Keratinocyte (primary cell): ENCODE measurements around the gene MTUS2. TPM values are rescaled to one million over a fixed set of nuclear protein-coding genes. Genes with fewer than 3 reads are reported as not detected.

Experiments used
- DNase-seq: peaks from one replicate; pipeline ENCODE4 v3.0.0-alpha.2; 2011; ENCODE audit warnings: low read depth, missing footprints, low spot score
- FAIRE-seq: peaks from 2 replicates; lab custom pipeline; 2011; peaks lifted over from hg19 to GRCh38; lab: Jason Lieb, UNC
- H2AFZ ChIP-seq: 2 replicates; pipeline ENCODE4 v1.6.0; 2012; ENCODE audit warnings: low read length, control low read depth, inconsistent platforms; ENCODE audit not compliant: control insufficient read depth
- H3K27ac ChIP-seq: 2 replicates; pipeline ENCODE4 v1.5.1; 2011; ENCODE audit warnings: low read length; ENCODE audit not compliant: control insufficient read depth, insufficient read depth
- H3K27me3 ChIP-seq: 3 replicates; pipeline ENCODE4 v1.6.0; 2011; ENCODE audit warnings: low read length; ENCODE audit not compliant: control insufficient read depth, insufficient read depth; ENCODE audit errors: extremely low read depth
- H3K36me3 ChIP-seq, 2 experiments: 2 replicates in 1 of 2; 3 replicates in 1 of 2; pipeline ENCODE4 v1.5.1; 2011; ENCODE audit warnings: low read length in 2 of 2, mild to moderate bottlenecking in 1 of 2; ENCODE audit not compliant: control insufficient read depth in 2 of 2, insufficient read depth in 2 of 2; ENCODE audit errors: extremely low read depth in 1 of 2
- H3K4me1 ChIP-seq: 3 replicates; pipeline ENCODE4 v1.5.1; 2011; ENCODE audit warnings: low read length; ENCODE audit not compliant: control insufficient read depth, insufficient read depth; ENCODE audit errors: extremely low read depth
- H3K4me2 ChIP-seq: 3 replicates; pipeline ENCODE4 v1.6.0; 2011; ENCODE audit warnings: low read depth, low read length; ENCODE audit not compliant: control insufficient read depth, insufficient read depth; ENCODE audit errors: extremely low read depth
- H3K4me3 ChIP-seq, 3 experiments: fragments of 200-600 bp in 1 of 3; sonication (generic) in 1 of 3; 2 replicates in 2 of 3; 3 replicates in 1 of 3; pipeline ENCODE4 v1.5.1; 2011 to 2016; ENCODE audit warnings: low read length in 3 of 3, mild to moderate bottlenecking in 3 of 3, control low read depth in 2 of 3, inconsistent platforms in 1 of 3, low read depth in 1 of 3, mixed read lengths in 1 of 3, mixed run types in 1 of 3, moderate library complexity in 1 of 3; ENCODE audit not compliant: control insufficient read depth in 2 of 3, insufficient read depth in 2 of 3; ENCODE audit errors: extremely low read depth in 1 of 3
- H3K79me2 ChIP-seq: 2 replicates; pipeline ENCODE4 v1.6.0; 2012; ENCODE audit warnings: low read length; ENCODE audit not compliant: control insufficient read depth, insufficient read depth
- H3K9ac ChIP-seq: 3 replicates; pipeline ENCODE4 v1.6.0; 2011; ENCODE audit warnings: low read length; ENCODE audit not compliant: control insufficient read depth, insufficient read depth; ENCODE audit errors: extremely low read depth
- H3K9me1 ChIP-seq: 3 replicates; pipeline ENCODE4 v1.6.0; 2011; ENCODE audit warnings: low read length; ENCODE audit not compliant: control insufficient read depth, insufficient read depth; ENCODE audit errors: extremely low read depth
- H3K9me3 ChIP-seq: 2 replicates; pipeline ENCODE4 v1.5.1; 2012; ENCODE audit warnings: low read depth, low read length; ENCODE audit not compliant: control insufficient read depth
- H4K20me1 ChIP-seq: 3 replicates; pipeline ENCODE4 v1.6.0; 2011; ENCODE audit warnings: low read length; ENCODE audit not compliant: control insufficient read depth, insufficient read depth; ENCODE audit errors: extremely low read depth
- EZH2 ChIP-seq: IDR thresholded peaks from one replicate; pipeline ENCODE4 v1.6.1; 2012; ENCODE audit warnings: inconsistent platforms, mild to moderate bottlenecking, low read length, moderate library complexity
- dilution Hi-C: fragments of 300-500 bp; cut with MboI; formaldehyde crosslinking; loops from one replicate; pipeline ENCODE4 v1.7.0; 2020; ENCODE audit warnings: low sequenced_read_pairs; ENCODE audit not compliant: extremely low pct_ligation_motif_present
- polyA plus RNA-seq, 5 experiments: library from polyadenylated mRNA; depleted of rRNA in 3 of 5; stranded (reverse) in 3 of 5; stranded (forward) in 1 of 5; unstranded in 1 of 5; fragments of >200 nt; gene quantifications; 1 replicate in 1 of 5; 2 replicates in 3 of 5; 3 replicates in 1 of 5; pipeline versions ENCODE4 v1.2.1 to v1.2.3, GENCODE V29; 2011 to 2012; ENCODE audit warnings: missing spikeins in 2 of 5, low read depth in 1 of 5, low replicate concordance in 1 of 5
- TF ChIP-seq, protein P1 (sequence below), 3 experiments: IDR thresholded peaks in 1 of 3; conservative IDR thresholded peaks in 1 of 3; optimal IDR thresholded peaks in 1 of 3; 2 replicates in 2 of 3; 3 replicates in 1 of 3; pipeline versions ENCODE3 to v1.5.1; 2011; ENCODE audit warnings: low read length in 3 of 3, mild to moderate bottlenecking in 3 of 3, moderate library complexity in 2 of 3, control low read depth in 1 of 3, inconsistent platforms in 1 of 3; ENCODE audit not compliant: insufficient read depth in 2 of 3; ENCODE audit errors: extremely low read depth in 1 of 3

MTUS2 gene
- polyA plus RNA-seq, 1 donor (not counting 4 experiments of a cell fraction or from before 2014, with no cell fraction given), result 0.17 TPM

DNA sequence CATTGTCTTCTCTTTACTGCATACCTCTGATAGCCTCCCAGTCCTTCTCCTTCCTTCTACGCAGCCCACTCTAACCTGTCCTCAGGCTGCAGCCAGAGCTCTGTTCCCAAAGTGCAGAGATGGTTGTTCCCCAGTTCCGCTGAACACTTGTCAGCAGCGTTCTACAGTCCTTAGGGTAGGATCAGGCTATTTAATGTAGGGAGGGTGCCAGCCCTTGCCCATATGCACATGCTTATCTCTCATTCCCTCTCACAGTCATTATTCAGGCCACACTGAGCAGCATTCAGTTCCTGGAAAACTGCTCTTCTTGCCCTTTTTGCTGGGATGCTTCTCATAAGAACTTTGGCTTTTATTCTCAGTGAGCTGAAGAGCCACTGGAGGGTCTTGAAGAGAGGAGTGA is 180.7 kb downstream of the MTUS2 start:
- no peaks in the 10 kb centered on the region for H4K20me1 ChIP-seq
- H2AFZ ChIP-seq, result no peak overlapping the region
- no peaks in the 10 kb centered on the region for H3K27me3 ChIP-seq
- no peak overlapping the region for H3K9ac ChIP-seq
- H3K4me1 ChIP-seq, result no peaks in the 10 kb centered on the region
- H3K36me3 ChIP-seq, result no peaks in the 10 kb centered on the region
- H3K4me2 ChIP-seq, result no peak overlapping the region
- no peaks in the 10 kb centered on the region for H3K9me1 ChIP-seq
- H3K4me3 ChIP-seq, result no peak overlapping the region
- TF ChIP-seq EZH2, result no peak
- TF ChIP-seq, protein P1, sequence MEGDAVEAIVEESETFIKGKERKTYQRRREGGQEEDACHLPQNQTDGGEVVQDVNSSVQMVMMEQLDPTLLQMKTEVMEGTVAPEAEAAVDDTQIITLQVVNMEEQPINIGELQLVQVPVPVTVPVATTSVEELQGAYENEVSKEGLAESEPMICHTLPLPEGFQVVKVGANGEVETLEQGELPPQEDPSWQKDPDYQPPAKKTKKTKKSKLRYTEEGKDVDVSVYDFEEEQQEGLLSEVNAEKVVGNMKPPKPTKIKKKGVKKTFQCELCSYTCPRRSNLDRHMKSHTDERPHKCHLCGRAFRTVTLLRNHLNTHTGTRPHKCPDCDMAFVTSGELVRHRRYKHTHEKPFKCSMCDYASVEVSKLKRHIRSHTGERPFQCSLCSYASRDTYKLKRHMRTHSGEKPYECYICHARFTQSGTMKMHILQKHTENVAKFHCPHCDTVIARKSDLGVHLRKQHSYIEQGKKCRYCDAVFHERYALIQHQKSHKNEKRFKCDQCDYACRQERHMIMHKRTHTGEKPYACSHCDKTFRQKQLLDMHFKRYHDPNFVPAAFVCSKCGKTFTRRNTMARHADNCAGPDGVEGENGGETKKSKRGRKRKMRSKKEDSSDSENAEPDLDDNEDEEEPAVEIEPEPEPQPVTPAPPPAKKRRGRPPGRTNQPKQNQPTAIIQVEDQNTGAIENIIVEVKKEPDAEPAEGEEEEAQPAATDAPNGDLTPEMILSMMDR (optimal IDR thresholded peaks at IDR 0.05 in 1 of 3, IDR thresholded peaks at IDR 0.05 in 1 of 3, conservative IDR thresholded peaks at IDR 0.05 in 1 of 3; ENCODE audit: extremely low read depth in 1 of 3, insufficient read depth in 2 of 3, low read length in 3 of 3), result no peak
- FAIRE-seq (no peak), DNase-seq (no peak)
- dilution Hi-C loops, result no loop called here
- no peak overlapping the region for H3K27ac ChIP-seq
- H3K79me2 ChIP-seq, result no peaks in the 10 kb centered on the region
- H3K9me3 ChIP-seq, result no peaks in the 10 kb centered on the region

DNA sequence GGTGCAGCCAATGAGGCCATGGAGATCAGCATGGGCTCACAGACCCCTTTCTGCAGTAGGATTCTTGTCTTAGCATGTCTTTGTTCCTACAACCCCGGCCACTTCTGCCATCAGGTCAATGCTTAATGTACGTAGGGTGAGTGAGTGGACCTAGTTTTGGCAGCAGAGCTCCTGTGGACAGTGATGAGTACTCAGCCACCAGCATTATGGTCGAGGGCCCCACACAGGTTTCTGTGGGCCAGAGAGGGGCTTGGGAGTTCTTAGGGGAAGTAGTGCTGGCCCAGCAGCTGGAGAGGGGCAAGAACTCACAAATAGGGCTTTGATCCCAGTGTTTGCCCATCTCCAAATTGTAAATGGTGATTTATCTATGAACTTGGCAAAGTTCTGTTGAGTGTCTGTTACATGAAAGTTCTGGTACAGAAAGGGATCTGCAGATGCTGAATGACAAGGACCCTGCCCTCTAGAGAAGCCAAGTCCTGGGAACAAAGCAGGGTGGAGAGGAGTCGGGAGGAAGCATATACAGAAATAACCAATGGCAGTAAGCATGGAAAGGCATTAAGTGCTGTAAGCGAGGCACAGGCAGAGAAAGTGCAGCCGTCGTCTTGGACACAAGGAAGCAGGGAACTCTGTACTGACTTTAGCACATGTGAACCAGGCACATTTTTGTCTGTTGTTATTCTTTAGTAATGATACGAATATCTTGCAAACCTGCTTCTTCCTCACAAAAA is 185.1 kb downstream of the MTUS2 start:
- dilution Hi-C loops, result no loop called here

More for the DNA sequence above, 185.1 kb downstream of the MTUS2 start:
- Histone ChIP-seq H3K27ac (no peak overlapping the region), H3K9me1 (no peaks in the 10 kb centered on the region), H3K4me2 (no peak overlapping the region), H3K4me3 (no peak overlapping the region), H3K27me3 (no peaks in the 10 kb centered on the region), H2AFZ (no peak overlapping the region), H3K9me3 (no peaks in the 10 kb centered on the region), H4K20me1 (no peaks in the 10 kb centered on the region), H3K4me1 (no peaks in the 10 kb centered on the region), H3K36me3 (no peaks in the 10 kb centered on the region), H3K79me2 (no peaks in the 10 kb centered on the region), H3K9ac (no peak overlapping the region)
- DNase-seq, result no peak
- TF ChIP-seq, protein P1 (optimal IDR thresholded peaks at IDR 0.05 in 1 of 3, IDR thresholded peaks at IDR 0.05 in 1 of 3, conservative IDR thresholded peaks at IDR 0.05 in 1 of 3; ENCODE audit: extremely low read depth in 1 of 3, insufficient read depth in 2 of 3, low read length in 3 of 3), result no peak
- TF ChIP-seq EZH2, result no peak
- no peak for FAIRE-seq
